Measurements from ENCODE around the gene ATP5MC3. TPM values are rescaled to one million over a fixed set of nuclear protein-coding genes. Genes with fewer than 3 reads are reported as not detected.

ATP5MC3 gene
- total RNA-seq, 4 donors from 2014 or later = 71.0 to 236 (median 172) TPM

GRCh38 chr2:175166216-175166824 is 15.2 kb downstream of the ATP5MC3 start:
- no peak for TF ChIP-seq POLR2A (IDR thresholded peaks at IDR 0.05)
- TF ChIP-seq CTCF (IDR thresholded peaks at IDR 0.05) = no peak
- peak overlapping the region in 1 of 3 donors; percentile 69 for H3K4me3 ChIP-seq (replicated peaks in 1 of 3)
- no peaks in the 10 kb centered on the region for H3K27me3 ChIP-seq
- 55 to 58% methylated on average over 9 of the region's 9 CpGs for WGBS, 2 donors
- peak overlapping the region in 1 of 3 donors; percentile 92 for H3K27ac ChIP-seq
- no peaks in the 10 kb centered on the region for H3K9me3 ChIP-seq
- H3K36me3 ChIP-seq = no peaks in the 10 kb centered on the region
- peaks cover 13 to 26% of the 10 kb centered on the region in 2 donors for H3K4me1 ChIP-seq
- DNase-seq = no peak
- intact Hi-C loops (cut with DNase I) = no loop called here

GRCh38 chr2:175164235-175164634 is 17.3 kb downstream of the ATP5MC3 start:
- DNase-seq = no peak
- Histone ChIP-seq H3K4me3 (replicated peaks in 1 of 3) (no peak overlapping the region), H3K36me3 (no peaks in the 10 kb centered on the region), H3K27me3 (no peaks in the 10 kb centered on the region), H3K4me1 (peaks cover 4 to 25% of the 10 kb centered on the region in 2 donors), H3K9me3 (no peaks in the 10 kb centered on the region), H3K27ac (no peak overlapping the region)
- 96% methylated on average over 8 of the region's 8 CpGs for WGBS, 2 donors
- intact Hi-C loops (cut with DNase I) = no loop called here
- no peak for TF ChIP-seq POLR2A (IDR thresholded peaks at IDR 0.05)

GRCh38 chr2:175158894-175159293 is 22.6 kb downstream of the ATP5MC3 start:
- 71 to 77% methylated on average over 4 of the region's 4 CpGs for WGBS, 2 donors
- intact Hi-C loops (cut with DNase I) = no loop called here
- peaks cover 5 to 7% of the 10 kb centered on the region in 2 donors for H3K4me1 ChIP-seq
- no peak overlapping the region for H3K27ac ChIP-seq
- no peaks in the 10 kb centered on the region for H3K36me3 ChIP-seq
- DNase-seq = peak in 1 of 2 donors; percentile 30
- no peaks in the 10 kb centered on the region for H3K9me3 ChIP-seq
- TF ChIP-seq POLR2A (IDR thresholded peaks at IDR 0.05) (no peak), CTCF (IDR thresholded peaks at IDR 0.05) (no peak)
- no peaks in the 10 kb centered on the region for H3K27me3 ChIP-seq
- no peak overlapping the region for H3K4me3 ChIP-seq (replicated peaks in 1 of 3)

- DNase-seq = peak; percentile 25 to 28
- no peaks in the 10 kb centered on the region for H3K36me3 ChIP-seq
- no peaks in the 10 kb centered on the region for H3K9me3 ChIP-seq
- TF ChIP-seq CTCF (IDR thresholded peaks at IDR 0.05) = no peak
- TF ChIP-seq POLR2A (IDR thresholded peaks at IDR 0.05) = no peak
- no peak overlapping the region for H3K4me3 ChIP-seq (replicated peaks in 1 of 3)
- no peak overlapping the region for H3K27ac ChIP-seq
- peaks cover 8 to 19% of the 10 kb centered on the region in 2 donors for H3K4me1 ChIP-seq
- WGBS, 2 donors = 48 to 56% methylated on average over 5 of the region's 5 CpGs
- intact Hi-C loops (cut with DNase I) = no loop called here
- no peaks in the 10 kb centered on the region for H3K27me3 ChIP-seq
These were observed 25.0 kb downstream of the ATP5MC3 start for GRCh38 chr2:175156534-175156933.

GRCh38 chr2:175154661-175155082 is 26.8 kb downstream of the ATP5MC3 start:
- H3K4me1 ChIP-seq = peaks cover 11 to 19% of the 10 kb centered on the region in 2 donors
- no peak for DNase-seq
- H3K9me3 ChIP-seq = no peaks in the 10 kb centered on the region
- no peak overlapping the region for H3K4me3 ChIP-seq (replicated peaks in 1 of 3)
- TF ChIP-seq CTCF (IDR thresholded peaks at IDR 0.05) = no peak
- TF ChIP-seq POLR2A (IDR thresholded peaks at IDR 0.05) = no peak
- H3K27ac ChIP-seq = no peak overlapping the region
- no peaks in the 10 kb centered on the region for H3K36me3 ChIP-seq
- no peaks in the 10 kb centered on the region for H3K27me3 ChIP-seq
- intact Hi-C loops (cut with DNase I) = no loop called here

All from thyroid gland (tissue), 4 donors.